ENCODE results near the gene STK32B. TPM values are rescaled to one million over a fixed set of nuclear protein-coding genes. Genes with fewer than 3 reads are reported as not detected.

The STK32B gene
- total and polyA plus RNA-seq, 2 experiments from 2014 or later: 0.71 to 2.3 TPM

DNA sequence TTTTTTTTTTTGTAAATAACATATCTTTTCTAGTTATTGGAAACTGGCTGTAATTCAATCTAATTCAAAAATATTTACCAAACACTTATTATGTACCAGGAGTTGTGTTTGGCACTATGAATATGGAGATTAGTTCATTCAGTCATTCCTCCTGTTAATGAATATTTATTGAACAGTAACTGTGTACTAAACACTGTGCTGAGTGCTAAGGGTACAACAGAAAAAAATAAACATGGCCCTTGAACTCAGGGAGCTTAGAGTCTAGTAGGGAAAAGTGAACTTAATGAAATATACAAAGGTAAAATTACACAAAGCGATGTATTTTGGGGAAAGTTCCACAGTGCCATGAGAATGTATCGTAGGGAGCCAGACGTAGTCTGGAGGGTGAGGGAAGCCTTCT is 87.1 kb downstream of the STK32B start (continued):
- TF ChIP-seq, protein P1, sequence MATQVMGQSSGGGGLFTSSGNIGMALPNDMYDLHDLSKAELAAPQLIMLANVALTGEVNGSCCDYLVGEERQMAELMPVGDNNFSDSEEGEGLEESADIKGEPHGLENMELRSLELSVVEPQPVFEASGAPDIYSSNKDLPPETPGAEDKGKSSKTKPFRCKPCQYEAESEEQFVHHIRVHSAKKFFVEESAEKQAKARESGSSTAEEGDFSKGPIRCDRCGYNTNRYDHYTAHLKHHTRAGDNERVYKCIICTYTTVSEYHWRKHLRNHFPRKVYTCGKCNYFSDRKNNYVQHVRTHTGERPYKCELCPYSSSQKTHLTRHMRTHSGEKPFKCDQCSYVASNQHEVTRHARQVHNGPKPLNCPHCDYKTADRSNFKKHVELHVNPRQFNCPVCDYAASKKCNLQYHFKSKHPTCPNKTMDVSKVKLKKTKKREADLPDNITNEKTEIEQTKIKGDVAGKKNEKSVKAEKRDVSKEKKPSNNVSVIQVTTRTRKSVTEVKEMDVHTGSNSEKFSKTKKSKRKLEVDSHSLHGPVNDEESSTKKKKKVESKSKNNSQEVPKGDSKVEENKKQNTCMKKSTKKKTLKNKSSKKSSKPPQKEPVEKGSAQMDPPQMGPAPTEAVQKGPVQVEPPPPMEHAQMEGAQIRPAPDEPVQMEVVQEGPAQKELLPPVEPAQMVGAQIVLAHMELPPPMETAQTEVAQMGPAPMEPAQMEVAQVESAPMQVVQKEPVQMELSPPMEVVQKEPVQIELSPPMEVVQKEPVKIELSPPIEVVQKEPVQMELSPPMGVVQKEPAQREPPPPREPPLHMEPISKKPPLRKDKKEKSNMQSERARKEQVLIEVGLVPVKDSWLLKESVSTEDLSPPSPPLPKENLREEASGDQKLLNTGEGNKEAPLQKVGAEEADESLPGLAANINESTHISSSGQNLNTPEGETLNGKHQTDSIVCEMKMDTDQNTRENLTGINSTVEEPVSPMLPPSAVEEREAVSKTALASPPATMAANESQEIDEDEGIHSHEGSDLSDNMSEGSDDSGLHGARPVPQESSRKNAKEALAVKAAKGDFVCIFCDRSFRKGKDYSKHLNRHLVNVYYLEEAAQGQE (IDR thresholded peaks at IDR 0.05; ENCODE audit: unreplicated experiment): no peak
- TF ChIP-seq, protein P2, sequence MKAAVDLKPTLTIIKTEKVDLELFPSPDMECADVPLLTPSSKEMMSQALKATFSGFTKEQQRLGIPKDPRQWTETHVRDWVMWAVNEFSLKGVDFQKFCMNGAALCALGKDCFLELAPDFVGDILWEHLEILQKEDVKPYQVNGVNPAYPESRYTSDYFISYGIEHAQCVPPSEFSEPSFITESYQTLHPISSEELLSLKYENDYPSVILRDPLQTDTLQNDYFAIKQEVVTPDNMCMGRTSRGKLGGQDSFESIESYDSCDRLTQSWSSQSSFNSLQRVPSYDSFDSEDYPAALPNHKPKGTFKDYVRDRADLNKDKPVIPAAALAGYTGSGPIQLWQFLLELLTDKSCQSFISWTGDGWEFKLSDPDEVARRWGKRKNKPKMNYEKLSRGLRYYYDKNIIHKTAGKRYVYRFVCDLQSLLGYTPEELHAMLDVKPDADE (IDR thresholded peaks at IDR 0.05): no peak
- TF ChIP-seq, protein P3, sequence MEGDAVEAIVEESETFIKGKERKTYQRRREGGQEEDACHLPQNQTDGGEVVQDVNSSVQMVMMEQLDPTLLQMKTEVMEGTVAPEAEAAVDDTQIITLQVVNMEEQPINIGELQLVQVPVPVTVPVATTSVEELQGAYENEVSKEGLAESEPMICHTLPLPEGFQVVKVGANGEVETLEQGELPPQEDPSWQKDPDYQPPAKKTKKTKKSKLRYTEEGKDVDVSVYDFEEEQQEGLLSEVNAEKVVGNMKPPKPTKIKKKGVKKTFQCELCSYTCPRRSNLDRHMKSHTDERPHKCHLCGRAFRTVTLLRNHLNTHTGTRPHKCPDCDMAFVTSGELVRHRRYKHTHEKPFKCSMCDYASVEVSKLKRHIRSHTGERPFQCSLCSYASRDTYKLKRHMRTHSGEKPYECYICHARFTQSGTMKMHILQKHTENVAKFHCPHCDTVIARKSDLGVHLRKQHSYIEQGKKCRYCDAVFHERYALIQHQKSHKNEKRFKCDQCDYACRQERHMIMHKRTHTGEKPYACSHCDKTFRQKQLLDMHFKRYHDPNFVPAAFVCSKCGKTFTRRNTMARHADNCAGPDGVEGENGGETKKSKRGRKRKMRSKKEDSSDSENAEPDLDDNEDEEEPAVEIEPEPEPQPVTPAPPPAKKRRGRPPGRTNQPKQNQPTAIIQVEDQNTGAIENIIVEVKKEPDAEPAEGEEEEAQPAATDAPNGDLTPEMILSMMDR (conservative IDR thresholded peaks at IDR 0.05; ENCODE audit: low read depth in 2 of 2): no peak
- TF ChIP-seq EZH2 (IDR thresholded peaks at IDR 0.05; ENCODE audit: low read depth, unreplicated experiment) (no peak), ZNF114 (CRISPR knock-in tag; IDR thresholded peaks at IDR 0.05) (no peak), JUNB (IDR thresholded peaks at IDR 0.05; ENCODE audit: unreplicated experiment) (no peak), STAT1 (IDR thresholded peaks at IDR 0.05; ENCODE audit: unreplicated experiment) (no peak), CREB1 (CRISPR knock-in tag; IDR thresholded peaks at IDR 0.05; ENCODE audit: low read depth) (no peak), NANOG (IDR thresholded peaks at IDR 0.05; ENCODE audit: borderline replicate concordance) (no peak)

DNA sequence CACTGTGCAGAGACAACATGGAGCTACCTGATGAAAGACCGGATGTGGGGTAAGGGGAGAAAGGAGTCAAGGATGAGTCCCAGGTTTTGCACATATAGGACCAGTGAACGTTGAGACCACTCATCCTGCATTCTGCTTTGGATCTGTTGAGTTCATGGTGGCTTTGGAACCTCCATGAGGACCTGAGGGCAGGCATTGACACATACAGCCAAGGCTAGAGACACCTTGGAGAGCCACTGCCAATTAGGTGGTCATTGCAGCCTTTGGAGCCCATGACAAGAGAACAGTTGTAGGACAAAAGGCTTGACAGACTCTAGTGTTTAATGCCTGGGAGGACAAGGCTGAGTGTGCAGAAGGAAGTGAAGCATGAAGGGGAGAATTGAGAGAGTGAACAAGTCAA is 87.9 kb downstream of the STK32B start:
- H3K27me3 Mint-ChIP-seq (ENCODE audit: insufficient read depth, low read depth, poor library complexity): peaks cover 7% of the 10 kb centered on the region
- Histone ChIP-seq H3K36me3 (ENCODE audit: insufficient read depth) (no peaks in the 10 kb centered on the region), H3K4me2 (no peak overlapping the region), H3K27ac (ENCODE audit: low read depth) (no peak overlapping the region), H3K4me3 (no peak overlapping the region), H3F3A (replicated peaks; ENCODE audit: low read depth) (no peaks in the 10 kb centered on the region), H3K4me1 (ENCODE audit: insufficient read depth) (peaks cover 11% of the 10 kb centered on the region), H3K27me3 (ENCODE audit: insufficient read depth) (no peaks in the 10 kb centered on the region), H3K9me2 (ENCODE audit: insufficient read depth) (peaks cover 11% of the 10 kb centered on the region), H2AFZ (no peak overlapping the region), H3K79me2 (replicated peaks; ENCODE audit: insufficient read depth) (no peaks in the 10 kb centered on the region), H4K20me1 (replicated peaks; ENCODE audit: insufficient read depth) (no peaks in the 10 kb centered on the region)
- no peak overlapping the region for H3K27ac Mint-ChIP-seq
- no peaks in the 10 kb centered on the region for H3K9me3 Mint-ChIP-seq
- DNase-seq (ENCODE audit: low spot score) (no peak), ATAC-seq (no peak)
- no peak overlapping the region for H3K4me3 Mint-ChIP-seq
- H3K36me3 Mint-ChIP-seq (ENCODE audit: low read depth): no peaks in the 10 kb centered on the region
- peaks cover 8% of the 10 kb centered on the region for H3K4me1 Mint-ChIP-seq
- TF ChIP-seq, protein P3 (conservative IDR thresholded peaks at IDR 0.05; ENCODE audit: low read depth in 2 of 2): no peak
- TF ChIP-seq POLR2AphosphoS5 (IDR thresholded peaks at IDR 0.05; ENCODE audit: low read depth) (no peak), ZNF331 (CRISPR knock-in tag; IDR thresholded peaks at IDR 0.05; ENCODE audit: low read depth) (no peak)
